ENCODE measurements around the gene CREG1. TPM values are rescaled to one million over a fixed set of nuclear protein-coding genes. Genes with fewer than 3 reads are reported as not detected.

The CREG1 gene
- total RNA-seq, 1 experiment from 2014 or later, result 91.5 TPM

GRCh38 chr1:167492481-167492910 lies 61.1 kb downstream of the CREG1 start:
- POLR2A ChIA-PET, result no interaction called here

GRCh38 chr1:167491586-167492461 lies 61.7 kb downstream of the CREG1 start:
- H3K4me1 Mint-ChIP-seq (ENCODE audit: low read depth, unreplicated experiment), result no peaks in the 10 kb centered on the region

More at GRCh38 chr1:167492481-167492910, 61.1 kb downstream of the CREG1 start:
- H3K4me3 ChIP-seq (ENCODE audit: low read depth, low read length), result no peak overlapping the region
- Mint-ChIP-seq H3K36me3 (ENCODE audit: insufficient read depth, unreplicated experiment) (no peaks in the 10 kb centered on the region), H3K4me1 (ENCODE audit: low read depth, unreplicated experiment) (no peaks in the 10 kb centered on the region), H3K27me3 (ENCODE audit: insufficient read depth, unreplicated experiment) (peaks cover 6% of the 10 kb centered on the region), H3K4me3 (ENCODE audit: unreplicated experiment) (no peak overlapping the region), H3K9me3 (ENCODE audit: unreplicated experiment) (no peaks in the 10 kb centered on the region), H3K27ac (ENCODE audit: unreplicated experiment) (no peak overlapping the region)
- no TSS peak for BruUV-seq (replicated peaks)
- DNase-seq, result no peak
- no peaks in the 10 kb centered on the region for H3K36me3 ChIP-seq (ENCODE audit: control insufficient read depth, insufficient read depth, low read length)
- CTCF ChIA-PET, result no interaction called here
- intact Hi-C loops (cut with micrococcal nuclease; ENCODE audit: unreplicated experiment), result no loop called here
- no peaks in the 10 kb centered on the region for H3K4me1 ChIP-seq
- TF ChIP-seq CTCF (IDR thresholded peaks at IDR 0.05; ENCODE audit: insufficient read depth in 1 of 2, low read depth in 1 of 2, low read length in 1 of 2, severe bottlenecking in 1 of 2, unreplicated experiment in 1 of 2), result no peak
- H3K27me3 ChIP-seq (replicated peaks; ENCODE audit: control insufficient read depth, insufficient read depth, low read length), result no peaks in the 10 kb centered on the region
- no peaks in the 10 kb centered on the region for H3K9me3 ChIP-seq

More at GRCh38 chr1:167491586-167492461, 61.7 kb downstream of the CREG1 start:
- Mint-ChIP-seq H3K27ac (ENCODE audit: unreplicated experiment) (no peak overlapping the region), H3K4me3 (ENCODE audit: unreplicated experiment) (no peak overlapping the region), H3K27me3 (ENCODE audit: insufficient read depth, unreplicated experiment) (peaks cover 6% of the 10 kb centered on the region), H3K36me3 (ENCODE audit: insufficient read depth, unreplicated experiment) (no peaks in the 10 kb centered on the region), H3K9me3 (ENCODE audit: unreplicated experiment) (no peaks in the 10 kb centered on the region)
- BruUV-seq (replicated peaks), result no TSS peak
- no peak for TF ChIP-seq CTCF (IDR thresholded peaks at IDR 0.05; ENCODE audit: insufficient read depth in 1 of 2, low read depth in 1 of 2, low read length in 1 of 2, severe bottlenecking in 1 of 2, unreplicated experiment in 1 of 2)
- ChIA-PET CTCF (no interaction called here), POLR2A (no interaction called here)
- Histone ChIP-seq H3K4me1 (no peaks in the 10 kb centered on the region), H3K4me3 (ENCODE audit: low read depth, low read length) (no peak overlapping the region), H3K27me3 (replicated peaks; ENCODE audit: control insufficient read depth, insufficient read depth, low read length) (no peaks in the 10 kb centered on the region), H3K9me3 (no peaks in the 10 kb centered on the region), H3K36me3 (ENCODE audit: control insufficient read depth, insufficient read depth, low read length) (no peaks in the 10 kb centered on the region)
- DNase-seq, result no peak
- intact Hi-C loops (cut with micrococcal nuclease; ENCODE audit: unreplicated experiment), result no loop called here

Other genes with a start within 250 kb of the CREG1 start
- gene CD247, start 35.2 kb downstream of the CREG1 start, total RNA-seq (2022), result not detected in 2 replicates
- not detected in 2 replicates for gene RCSD1, start 76.5 kb upstream of the CREG1 start, total RNA-seq (2022)
- 273 and 280 TPM in 2 replicates for gene MPZL1, start 168.2 kb upstream of the CREG1 start, total RNA-seq (2022)